ENCODE results near the gene RASL11B.
"Not testable (repeated sequence)": the region's sequence is repeated elsewhere in the genome, so short reads cannot be mapped to it uniquely, and the experiment has no call there.

Gene RASL11B, protein sequence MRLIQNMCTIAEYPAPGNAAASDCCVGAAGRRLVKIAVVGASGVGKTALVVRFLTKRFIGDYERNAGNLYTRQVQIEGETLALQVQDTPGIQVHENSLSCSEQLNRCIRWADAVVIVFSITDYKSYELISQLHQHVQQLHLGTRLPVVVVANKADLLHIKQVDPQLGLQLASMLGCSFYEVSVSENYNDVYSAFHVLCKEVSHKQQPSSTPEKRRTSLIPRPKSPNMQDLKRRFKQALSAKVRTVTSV

DNA sequence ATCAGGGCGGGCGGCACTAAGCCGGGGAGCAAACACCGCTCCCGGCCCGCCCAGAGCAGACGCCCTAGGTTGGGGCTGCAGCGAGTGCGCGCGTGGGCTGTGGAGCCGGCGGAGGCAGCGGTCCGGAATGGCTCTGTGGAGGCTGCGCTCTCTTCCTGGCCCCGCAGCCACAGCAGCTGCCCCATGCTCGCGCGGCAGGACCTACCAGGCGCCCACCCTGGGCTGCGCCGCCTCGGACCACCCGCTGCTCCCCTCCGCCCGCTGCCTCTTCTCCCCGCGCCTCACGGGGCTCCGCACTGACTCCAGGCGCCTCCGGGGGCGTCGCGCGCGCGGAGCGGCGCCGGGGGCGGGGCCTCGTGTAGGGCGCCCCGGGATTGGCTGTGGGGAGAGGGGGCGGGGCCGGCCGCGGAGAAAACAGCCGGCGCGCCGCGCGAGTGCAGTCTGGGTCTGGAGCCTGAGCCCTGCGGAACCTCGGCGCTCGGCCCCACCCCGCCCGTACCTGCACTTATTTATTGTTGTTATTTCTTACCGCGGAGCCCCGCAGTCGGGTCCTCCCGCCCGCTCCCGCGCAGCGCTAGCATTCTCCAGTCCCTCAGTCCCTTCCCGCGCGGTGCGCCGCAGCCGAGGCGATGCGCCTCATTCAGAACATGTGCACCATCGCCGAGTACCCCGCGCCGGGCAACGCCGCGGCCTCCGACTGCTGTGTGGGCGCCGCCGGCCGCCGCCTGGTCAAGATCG lies at the start of gene RASL11B:
TSS of gene RASL11B (plus strand) at position 439 of the 738 bp plus-strand sequence. CDS start at position 630, 191 bp downstream.
- peak; percentile 73 for DNase-seq

DNA sequence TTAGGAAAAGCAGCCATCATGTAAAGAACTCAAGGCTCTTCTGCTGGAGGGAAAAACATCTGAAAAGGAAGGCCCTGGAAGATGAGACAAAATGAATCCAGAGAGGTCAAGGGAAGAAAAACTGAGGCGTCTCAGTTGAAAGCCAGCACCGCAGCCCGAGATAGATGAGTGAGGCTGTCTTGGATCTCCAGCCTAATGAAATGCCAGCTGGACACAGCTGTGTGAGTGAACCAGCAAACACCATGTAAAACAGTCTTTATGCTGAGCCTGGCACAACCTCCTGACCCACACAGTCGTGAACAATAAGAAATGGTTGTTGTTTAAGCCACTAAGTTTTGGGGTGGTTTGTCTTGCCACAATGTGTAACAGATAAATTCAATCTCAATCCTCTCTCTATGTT lies 48.6 kb upstream of the RASL11B start:
- no peak for DNase-seq

- no peak for DNase-seq
These were observed 39.5 kb upstream of the RASL11B start for GRCh38 chr4:52822583-52822971.

DNA sequence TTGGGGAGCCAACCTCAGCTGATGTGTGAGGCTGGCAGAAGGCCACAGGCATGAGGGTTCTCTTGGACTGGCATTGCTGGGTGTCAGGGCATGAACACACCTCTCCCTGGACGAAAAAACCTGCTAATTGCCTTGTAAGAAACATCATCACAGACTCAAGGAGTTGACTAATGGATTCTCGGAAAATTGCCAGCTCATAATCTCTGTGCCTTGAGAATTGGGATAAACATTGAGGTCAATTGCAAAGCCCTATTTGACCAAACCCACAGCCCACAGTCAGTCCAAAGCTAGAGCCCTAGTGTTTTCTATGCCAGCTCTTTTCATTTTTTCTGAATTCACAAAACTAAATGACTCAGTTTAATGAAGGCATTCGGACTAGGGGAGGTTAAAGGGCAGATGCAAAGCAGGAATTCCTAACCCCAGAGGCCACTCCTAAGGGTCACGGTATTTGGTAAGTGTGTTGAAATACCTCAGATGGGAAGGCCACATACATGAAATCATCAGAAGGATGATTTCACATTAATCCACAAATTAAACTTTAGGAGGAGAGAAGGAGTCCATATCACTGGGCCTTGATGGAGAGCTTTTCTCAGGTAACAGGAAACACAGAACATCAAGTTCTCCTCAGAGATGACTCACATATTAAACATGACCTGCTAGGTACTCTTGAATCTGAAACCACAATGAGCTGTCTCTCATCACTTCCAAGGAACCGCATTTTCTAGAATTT lies 39.0 kb upstream of the RASL11B start:
- DNase-seq = no peak

DNA sequence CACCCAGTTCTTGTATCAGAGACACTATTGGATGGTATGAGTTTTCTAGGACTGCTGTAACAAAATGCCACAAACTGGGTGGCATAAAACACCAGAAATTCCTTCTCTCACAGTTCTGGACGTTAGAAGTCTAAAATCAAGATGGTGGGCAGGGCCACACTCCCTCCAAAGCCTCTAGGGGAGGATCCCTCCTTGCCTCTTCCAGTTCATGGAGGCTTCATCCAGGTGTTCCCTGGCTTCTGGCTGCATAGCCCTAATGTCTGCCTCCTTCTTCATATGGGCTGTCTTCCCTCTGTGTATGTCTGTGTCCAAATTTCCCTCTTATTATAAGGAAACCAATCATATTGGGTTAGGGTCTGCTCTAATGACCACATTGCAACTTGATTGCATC lies 38.4 kb upstream of the RASL11B start:
- no peak for DNase-seq

DNA sequence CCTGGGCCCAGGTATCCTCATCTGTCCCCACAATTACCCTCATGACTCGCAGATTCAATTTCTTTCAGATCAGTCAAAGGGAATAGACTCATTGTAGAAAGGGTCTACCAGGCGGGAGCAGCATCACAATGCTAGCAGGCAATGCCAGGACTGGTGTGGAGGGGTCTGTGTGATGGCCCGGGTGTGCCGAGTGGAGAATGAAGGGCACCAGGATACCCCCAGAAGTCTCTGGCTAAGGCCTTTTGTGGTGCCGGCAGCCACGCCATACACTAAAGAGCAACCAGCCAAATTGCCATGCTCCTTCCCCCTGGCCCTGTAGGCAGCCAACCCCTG lies 37.9 kb upstream of the RASL11B start:
- DNase-seq = no peak

- no peak for DNase-seq
These were observed 37.3 kb upstream of the RASL11B start for GRCh38 chr4:52824603-52825459.

DNA sequence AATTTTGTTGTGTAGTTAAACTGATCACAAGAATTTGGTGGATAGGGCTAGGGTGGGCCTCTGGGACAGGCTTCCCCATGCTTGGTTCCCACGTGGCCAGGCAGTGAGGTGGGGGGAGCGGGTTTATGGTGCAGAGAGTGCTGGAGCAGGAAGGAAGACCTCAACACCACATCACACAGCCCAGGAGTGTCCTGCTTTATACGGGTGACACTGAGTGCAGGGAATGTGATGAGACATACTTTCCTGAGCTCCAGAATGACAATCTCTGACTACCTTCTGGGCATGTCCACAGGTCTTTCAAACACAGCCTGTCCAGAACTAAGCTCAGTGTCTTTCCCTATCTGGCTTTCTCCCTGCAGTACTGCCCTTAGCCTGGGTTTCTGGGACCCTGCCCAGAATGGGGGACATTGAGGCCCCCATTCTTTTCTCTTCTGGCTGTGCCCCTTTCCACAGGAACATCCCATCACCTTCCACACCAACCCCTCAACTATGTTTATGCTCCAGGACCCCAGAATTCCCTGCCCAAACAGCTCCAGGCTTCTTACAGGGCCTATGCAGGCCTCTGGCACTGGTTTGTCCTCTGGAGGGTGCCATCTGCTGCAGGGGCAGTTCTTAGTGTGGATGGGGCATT lies 36.5 kb upstream of the RASL11B start:
- DNase-seq = no peak

DNA sequence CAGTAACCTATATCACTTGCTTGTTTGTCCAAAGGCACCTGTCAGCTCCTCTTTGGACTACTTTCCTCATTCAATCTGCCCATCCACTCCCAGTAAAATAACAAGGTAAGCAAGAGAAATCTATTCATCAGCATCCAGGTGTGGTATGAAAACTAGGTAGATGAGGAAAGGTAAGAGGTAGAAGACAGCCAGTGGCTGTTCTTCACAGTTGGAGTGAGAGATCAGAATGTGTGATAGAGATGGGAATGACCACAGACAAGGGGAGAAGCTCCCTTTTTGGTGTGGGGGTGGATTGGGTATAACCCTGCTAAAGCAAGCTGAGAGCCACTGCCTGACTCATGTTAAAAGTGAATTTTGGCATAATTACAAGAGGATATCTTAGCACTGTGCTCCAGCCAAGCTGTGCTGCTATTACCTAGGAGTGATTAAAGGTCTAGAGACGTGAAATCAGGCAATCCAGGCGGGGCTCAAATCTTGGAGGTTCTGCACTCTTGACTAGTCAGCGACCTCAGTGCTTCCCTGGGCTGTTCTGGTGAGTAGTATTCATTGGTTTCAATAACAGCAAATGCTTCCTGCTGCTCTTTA lies 28.1 kb upstream of the RASL11B start:
- no peak for DNase-seq

DNA sequence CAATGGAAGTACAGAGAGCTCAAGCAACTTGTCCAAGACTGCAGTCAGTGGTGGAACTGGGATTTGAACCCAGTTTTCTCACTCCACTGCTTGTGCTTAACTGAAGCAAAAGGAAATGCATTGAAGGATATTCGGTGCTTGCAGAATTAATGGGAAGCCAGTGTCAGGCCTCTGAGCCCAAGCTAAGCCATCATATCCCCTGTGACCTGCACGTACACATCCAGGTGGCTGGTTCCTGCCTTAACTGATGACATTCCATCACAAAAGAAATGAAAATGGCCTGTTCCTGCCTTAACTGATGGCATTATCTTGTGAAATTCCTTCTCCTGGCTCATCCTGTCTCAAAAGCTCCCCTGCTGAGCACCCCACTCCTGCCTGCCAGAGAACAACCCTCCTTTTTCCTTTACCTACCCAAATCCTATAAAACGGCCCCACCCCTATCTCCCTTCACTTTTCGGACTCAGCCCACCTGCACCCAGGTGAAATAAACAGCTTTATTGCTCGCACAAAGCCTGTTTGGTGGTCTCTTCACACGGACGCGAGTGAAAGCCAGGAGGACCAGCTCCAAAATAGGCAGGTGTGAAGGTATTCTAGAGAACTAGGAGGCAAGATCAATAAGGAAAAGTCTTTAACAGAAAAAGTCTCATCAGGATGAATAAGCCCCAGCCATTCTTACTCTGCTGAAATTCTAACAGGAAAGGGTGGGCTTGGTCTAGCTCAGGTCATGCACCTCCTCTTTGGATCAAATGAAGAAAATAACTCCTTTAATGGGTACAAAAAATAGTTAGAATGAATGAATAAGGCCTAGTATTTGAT lies 27.3 kb upstream of the RASL11B start:
- not testable (repeated sequence) for DNase-seq

- DNase-seq = no peak
These were observed 26.0 kb upstream of the RASL11B start for GRCh38 chr4:52836120-52836519.

DNA sequence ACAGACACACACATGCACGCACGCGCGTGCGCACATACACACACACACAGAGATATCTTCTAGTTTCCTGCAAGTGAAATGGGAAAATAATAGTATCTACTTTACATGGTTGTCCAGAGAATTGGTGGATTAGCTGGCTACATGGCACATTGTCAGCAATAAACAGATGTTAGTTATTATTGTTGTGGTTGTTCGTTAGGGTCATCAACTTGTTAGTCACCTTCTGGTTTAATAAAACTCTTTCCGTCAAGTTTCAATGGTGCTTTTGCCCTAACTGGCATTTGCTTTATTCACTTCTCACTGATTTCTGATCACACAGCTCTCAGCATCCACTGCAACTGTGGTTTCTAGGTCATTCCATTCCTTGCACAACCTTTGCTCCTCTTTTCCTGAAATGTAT lies 25.4 kb upstream of the RASL11B start:
- DNase-seq = no peak

DNA sequence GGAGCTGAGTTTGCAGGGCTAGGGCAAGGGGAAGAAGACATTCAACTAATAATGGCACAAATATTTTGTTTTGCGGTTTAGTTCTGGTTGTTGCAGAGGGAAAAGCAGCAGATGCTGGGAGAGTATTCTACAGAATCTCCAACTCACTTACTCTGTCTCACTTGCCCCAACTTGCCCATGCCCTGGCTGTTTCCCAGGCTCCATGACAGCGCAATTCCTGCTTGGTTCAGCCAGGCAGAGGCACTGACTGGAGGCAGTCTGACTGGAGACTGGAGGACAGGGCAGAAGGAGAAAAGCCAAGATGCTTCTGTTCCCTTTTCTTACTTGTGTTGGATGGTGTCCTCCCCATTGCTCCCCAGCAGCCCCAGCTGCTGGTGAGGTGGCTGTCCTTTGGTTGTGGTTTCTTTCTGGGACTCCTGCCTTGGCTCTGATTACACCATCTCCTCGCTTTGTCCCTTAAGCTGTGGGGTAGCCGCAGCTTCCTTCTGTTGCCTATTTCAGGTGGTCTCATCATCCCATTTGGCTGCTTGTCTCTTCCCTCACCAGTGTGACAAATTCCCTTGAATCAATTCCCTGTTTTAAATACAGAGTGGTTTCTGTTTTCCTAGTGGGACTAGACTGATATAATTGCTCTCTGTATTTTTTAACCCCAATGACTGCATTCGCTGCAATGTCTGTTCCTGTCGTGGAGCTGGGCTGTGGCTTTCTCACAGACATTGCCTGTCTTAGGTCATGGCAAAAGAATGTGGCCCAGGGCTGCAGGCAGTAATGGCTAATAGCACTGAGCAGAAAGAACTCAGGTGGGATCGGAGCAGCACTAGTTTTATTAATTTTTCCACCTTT lies 24.2 kb upstream of the RASL11B start:
- no peak for DNase-seq

DNA sequence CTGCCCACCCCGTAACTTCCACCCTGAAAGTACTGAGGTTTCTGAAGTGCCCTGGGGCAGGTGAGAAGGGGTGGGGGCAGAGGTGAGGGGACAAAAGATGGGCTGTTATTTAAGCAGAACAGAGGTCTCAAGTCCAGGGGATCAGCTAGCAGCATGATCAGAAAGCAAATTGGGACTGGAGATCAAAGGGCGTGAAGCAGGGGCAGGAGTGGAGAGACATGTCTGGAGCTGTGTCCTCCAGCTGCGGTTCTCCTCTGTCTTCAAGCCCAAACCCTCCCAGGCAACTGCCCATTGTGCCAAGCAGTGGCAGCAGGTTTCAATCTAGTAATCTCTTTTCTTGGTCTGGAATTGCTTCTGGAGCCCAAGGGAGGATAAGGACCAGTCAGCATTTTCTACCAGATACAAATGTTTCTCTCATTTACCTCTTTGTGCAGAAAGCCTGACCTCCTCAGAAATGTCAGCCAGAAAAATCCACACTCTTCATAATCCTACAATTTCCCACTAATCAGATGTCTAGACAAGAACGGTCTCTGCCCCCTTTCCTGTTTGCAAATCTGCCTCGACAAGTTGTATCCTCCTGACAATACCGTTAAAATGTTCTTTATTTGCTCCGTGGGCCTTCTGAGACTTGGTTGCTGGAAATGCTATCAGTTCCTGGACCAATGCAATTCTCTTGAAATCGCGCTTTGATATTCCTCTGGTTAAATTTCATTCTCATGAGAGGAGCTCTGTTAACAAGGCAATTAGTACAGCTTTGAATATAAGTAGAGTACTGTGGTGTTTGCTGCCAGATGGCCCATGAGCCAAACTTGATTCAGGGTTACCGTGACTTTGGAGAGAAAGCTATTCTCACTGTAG lies 23.2 kb upstream of the RASL11B start:
- DNase-seq = no peak

GRCh38 chr4:52840531-52841370 lies 21.4 kb upstream of the RASL11B start:
- no peak for DNase-seq

GRCh38 chr4:52841682-52842456 lies 20.2 kb upstream of the RASL11B start:
- no peak for DNase-seq

DNA sequence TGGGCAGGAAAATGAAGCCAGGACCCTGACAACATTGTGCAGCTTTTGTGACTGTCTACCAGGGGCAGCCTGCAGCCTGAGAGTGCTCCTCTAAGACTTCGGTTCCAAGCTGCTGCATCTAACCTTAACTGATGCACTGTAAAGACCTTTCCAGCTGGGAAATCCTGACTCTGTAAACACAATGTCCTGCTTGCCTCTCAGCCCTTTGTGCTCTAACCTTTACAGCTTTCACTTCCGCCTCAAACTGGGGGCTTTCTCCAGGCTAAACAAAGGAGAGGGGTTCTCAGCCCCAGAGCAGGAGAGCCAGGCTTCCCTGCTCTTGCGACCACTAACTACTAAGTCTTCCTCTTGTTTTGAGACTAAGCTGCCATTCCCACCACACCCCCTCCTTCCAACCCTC lies 19.3 kb upstream of the RASL11B start:
- DNase-seq = no peak

DNA sequence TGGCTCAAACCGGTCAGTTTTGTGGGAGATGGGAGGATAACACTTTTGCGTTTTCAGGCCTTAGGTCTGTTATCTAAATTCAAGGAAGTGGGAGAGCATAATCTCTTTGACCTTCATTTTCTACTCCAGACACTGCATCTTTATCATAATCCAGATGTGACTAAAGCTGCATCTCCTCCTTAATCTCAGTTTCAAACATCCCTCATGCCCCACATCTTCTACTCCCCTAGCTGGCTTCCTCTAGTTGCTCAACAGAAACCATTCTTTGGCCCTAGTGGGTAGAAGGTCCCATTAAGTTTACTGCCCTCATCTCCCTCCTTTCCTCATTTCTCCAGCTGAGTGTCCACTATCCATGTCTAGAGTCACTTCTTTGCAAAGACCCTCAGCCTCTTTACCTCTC lies 18.8 kb upstream of the RASL11B start:
- no peak for DNase-seq
